Tibial nerve (tissue), 4 donors: Measurements from ENCODE around the gene TMEM9. TPM values are rescaled to one million over a fixed set of nuclear protein-coding genes. Genes with fewer than 3 reads are reported as not detected.

Source experiments
- DNase-seq, 2 donors: peaks; one replicate each; pipeline ENCODE4 v3.0.0-alpha.2; 2019; ENCODE audit warnings: low spot score in 2 of 2
- H3K27ac ChIP-seq, 4 donors: fragments of 200-600 bp; sonication (generic) in 3 of 4; one replicate each; pipeline ENCODE4 v1.5.1; 2017 to 2019; ENCODE audit warnings: mild to moderate bottlenecking in 1 of 4
- H3K27me3 ChIP-seq, 2 donors: fragments of 200-600 bp; sonication (generic) in 1 of 2; one replicate each; pipeline versions ENCODE4 v1.5.1 to v1.6.0; 2017 to 2019
- H3K36me3 ChIP-seq, 3 donors: fragments of 200-600 bp; sonication (generic); one replicate each; pipeline ENCODE4 v1.5.1; 2018 to 2019
- H3K4me1 ChIP-seq, 4 donors: fragments of 200-600 bp; sonication (generic) in 3 of 4; one replicate each; pipeline ENCODE4 v1.5.1; 2017 to 2019
- H3K4me3 ChIP-seq, 4 donors: fragments of 200-600 bp; sonication (generic) in 3 of 4; one replicate each; pipeline ENCODE4 v1.5.1; 2017 to 2019; ENCODE audit warnings: mild to moderate bottlenecking in 1 of 4, moderate library complexity in 1 of 4
- H3K9me3 ChIP-seq, 4 donors: fragments of 200-600 bp; sonication (generic) in 3 of 4; one replicate each; pipeline ENCODE4 v1.5.1; 2017 to 2019
- EP300 ChIP-seq, 2 donors: sonication (generic); formaldehyde crosslinking; IDR thresholded peaks; one replicate each; pipeline ENCODE4 v1.6.1; 2017; ENCODE audit warnings: antibody characterized with exemption in 2 of 2, mild to moderate bottlenecking in 1 of 2
- POLR2A ChIP-seq, 2 donors: fragments of 450-650 bp; IDR thresholded peaks; one replicate each; pipeline ENCODE4 v1.6.1; 2017; ENCODE audit warnings: antibody characterized with exemption in 2 of 2, mild to moderate bottlenecking in 2 of 2, moderate library complexity in 2 of 2
- WGBS, 2 donors: methylation state at CpG; one replicate each; pipeline ENCODE4 v1.1.5; 2018; 5-methylcytosine and 5-hydroxymethylcytosine counted together
- total RNA-seq, 4 donors: library from RNA; depleted of rRNA; stranded (reverse); fragments of >200 nt; gene quantifications; one replicate each; pipeline ENCODE4 v1.1.0, GENCODE V29; 2016
- TF ChIP-seq, protein P1 (sequence below), 5 experiments: fragments of 200-600 bp in 3 of 5; fragments of 450-650 bp in 2 of 5; sonication (generic) in 3 of 5; IDR thresholded peaks; one replicate each; pipeline ENCODE4 v1.5.1; 2016 to 2019; ENCODE audit warnings: antibody characterized with exemption in 5 of 5, mild to moderate bottlenecking in 3 of 5, moderate library complexity in 2 of 5

The TMEM9 gene
- total RNA-seq, 4 donors from 2014 or later, result 57.9 to 73.9 (median 66.3) TPM

DNA sequence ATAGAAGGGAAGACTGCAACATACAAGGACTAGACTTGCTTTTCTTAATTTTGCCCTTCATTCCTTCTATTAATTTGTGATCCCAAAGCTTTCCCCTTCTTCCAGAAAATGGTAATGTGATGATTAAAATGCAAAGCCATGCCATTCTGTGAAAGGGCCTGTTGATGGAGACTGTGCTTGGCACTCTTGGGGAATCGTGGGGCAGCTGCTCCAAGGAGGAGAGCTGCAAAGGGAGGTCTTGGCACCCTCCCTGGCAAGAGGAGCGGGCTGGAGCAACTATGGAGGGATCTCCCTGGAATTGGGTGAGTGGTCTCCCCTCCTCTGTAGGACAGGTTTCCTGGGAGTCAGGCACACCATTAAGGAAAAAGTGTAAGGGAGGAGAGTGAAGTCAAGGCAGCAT, 58.7 kb downstream of the TMEM9 start:
- no peak overlapping the region for H3K4me3 ChIP-seq
- no peak overlapping the region for H3K27ac ChIP-seq
- no peak for DNase-seq
- 69 to 80% methylated on average over 2 of the region's 2 CpGs for WGBS, 2 donors
- H3K36me3 ChIP-seq, result no peaks in the 10 kb centered on the region
- no peaks in the 10 kb centered on the region for H3K27me3 ChIP-seq
- H3K9me3 ChIP-seq, result no peaks in the 10 kb centered on the region
- no peak for TF ChIP-seq EP300 (IDR thresholded peaks at IDR 0.05)
- TF ChIP-seq, protein P1, sequence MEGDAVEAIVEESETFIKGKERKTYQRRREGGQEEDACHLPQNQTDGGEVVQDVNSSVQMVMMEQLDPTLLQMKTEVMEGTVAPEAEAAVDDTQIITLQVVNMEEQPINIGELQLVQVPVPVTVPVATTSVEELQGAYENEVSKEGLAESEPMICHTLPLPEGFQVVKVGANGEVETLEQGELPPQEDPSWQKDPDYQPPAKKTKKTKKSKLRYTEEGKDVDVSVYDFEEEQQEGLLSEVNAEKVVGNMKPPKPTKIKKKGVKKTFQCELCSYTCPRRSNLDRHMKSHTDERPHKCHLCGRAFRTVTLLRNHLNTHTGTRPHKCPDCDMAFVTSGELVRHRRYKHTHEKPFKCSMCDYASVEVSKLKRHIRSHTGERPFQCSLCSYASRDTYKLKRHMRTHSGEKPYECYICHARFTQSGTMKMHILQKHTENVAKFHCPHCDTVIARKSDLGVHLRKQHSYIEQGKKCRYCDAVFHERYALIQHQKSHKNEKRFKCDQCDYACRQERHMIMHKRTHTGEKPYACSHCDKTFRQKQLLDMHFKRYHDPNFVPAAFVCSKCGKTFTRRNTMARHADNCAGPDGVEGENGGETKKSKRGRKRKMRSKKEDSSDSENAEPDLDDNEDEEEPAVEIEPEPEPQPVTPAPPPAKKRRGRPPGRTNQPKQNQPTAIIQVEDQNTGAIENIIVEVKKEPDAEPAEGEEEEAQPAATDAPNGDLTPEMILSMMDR (IDR thresholded peaks at IDR 0.05), result no peak
- no peak for TF ChIP-seq POLR2A (IDR thresholded peaks at IDR 0.05)
- H3K4me1 ChIP-seq, result no peaks in the 10 kb centered on the region

DNA sequence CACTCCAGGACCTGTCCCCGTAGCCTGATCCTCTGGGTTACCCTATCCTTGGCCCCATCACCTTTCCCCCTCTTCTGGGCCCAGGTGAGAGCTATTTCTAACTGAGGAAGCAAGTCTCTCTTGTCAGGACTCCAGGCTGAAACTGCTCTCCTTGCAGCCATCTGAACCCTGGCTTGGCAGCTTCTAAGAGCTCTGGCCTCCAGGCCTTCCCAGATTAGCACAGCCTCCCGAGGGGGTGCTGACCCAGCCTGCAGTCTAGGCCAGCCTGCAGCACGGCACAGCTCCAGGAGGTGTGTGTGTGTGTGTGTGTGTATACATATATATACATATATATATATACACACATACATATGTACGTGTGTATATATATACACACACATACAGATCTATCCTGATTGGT, 59.4 kb downstream of the TMEM9 start:
- H3K4me1 ChIP-seq, result no peaks in the 10 kb centered on the region
- 56 to 58% methylated on average over 4 of the region's 4 CpGs for WGBS, 2 donors
- H3K27ac ChIP-seq, result no peak overlapping the region
- no peak for TF ChIP-seq EP300 (IDR thresholded peaks at IDR 0.05)
- no peak for TF ChIP-seq POLR2A (IDR thresholded peaks at IDR 0.05)
- TF ChIP-seq, protein P1 (IDR thresholded peaks at IDR 0.05), result no peak
- no peaks in the 10 kb centered on the region for H3K27me3 ChIP-seq
- no peak overlapping the region for H3K4me3 ChIP-seq
- no peak for DNase-seq
- no peaks in the 10 kb centered on the region for H3K9me3 ChIP-seq
- H3K36me3 ChIP-seq, result no peaks in the 10 kb centered on the region

DNA sequence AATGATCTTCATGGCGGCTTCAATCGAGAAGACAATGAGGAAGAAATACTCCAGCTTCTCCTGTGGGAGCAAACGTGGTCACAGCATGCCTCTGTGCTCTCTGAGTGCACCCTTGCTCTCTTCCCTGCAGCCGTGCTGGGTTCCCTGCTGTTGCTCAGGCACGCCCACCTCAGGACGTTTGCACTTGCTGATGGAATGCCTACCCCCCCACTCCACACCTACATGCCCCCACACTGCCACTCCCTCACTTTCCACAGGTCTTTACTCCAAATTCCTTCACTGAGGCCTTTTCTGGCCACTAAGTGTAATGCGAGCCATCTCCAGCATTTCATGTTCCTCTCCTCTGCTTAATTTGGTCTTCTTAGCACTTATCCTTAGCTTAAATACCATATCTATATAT, 60.3 kb downstream of the TMEM9 start:
- no peaks in the 10 kb centered on the region for H3K36me3 ChIP-seq
- H3K4me3 ChIP-seq, result no peak overlapping the region
- H3K9me3 ChIP-seq, result no peaks in the 10 kb centered on the region
- no peaks in the 10 kb centered on the region for H3K4me1 ChIP-seq
- 74 to 82% methylated on average over 7 of the region's 7 CpGs for WGBS, 2 donors
- no peak overlapping the region for H3K27ac ChIP-seq
- TF ChIP-seq, protein P1 (IDR thresholded peaks at IDR 0.05), result no peak
- TF ChIP-seq POLR2A (IDR thresholded peaks at IDR 0.05) (no peak), EP300 (IDR thresholded peaks at IDR 0.05) (no peak)
- peaks cover 0 to 7% of the 10 kb centered on the region in 2 donors for H3K27me3 ChIP-seq
- DNase-seq, result no peak

DNA sequence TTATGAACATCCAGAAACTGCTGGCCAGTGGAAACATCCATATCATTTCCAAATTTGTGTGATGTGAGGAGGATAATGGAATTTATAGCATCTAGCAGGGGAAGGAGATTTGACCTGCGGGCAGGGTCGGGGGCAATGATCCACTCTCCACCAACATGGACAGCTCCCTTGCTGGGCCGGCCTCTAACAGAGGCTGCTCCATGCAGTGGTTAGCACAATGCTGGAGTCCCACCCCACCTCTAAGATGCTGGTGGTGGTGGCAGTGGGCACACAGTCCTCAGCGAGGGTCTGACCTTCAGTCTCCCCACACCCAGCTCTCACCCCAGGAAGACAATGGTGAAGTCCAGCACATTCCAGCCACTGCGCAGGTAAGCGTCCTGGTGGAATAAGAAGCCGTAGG, 60.7 kb downstream of the TMEM9 start:
- Histone ChIP-seq H3K27ac (no peak overlapping the region), H3K4me3 (no peak overlapping the region), H3K4me1 (no peaks in the 10 kb centered on the region), H3K36me3 (no peaks in the 10 kb centered on the region), H3K27me3 (peaks cover 0 to 8% of the 10 kb centered on the region in 2 donors), H3K9me3 (no peaks in the 10 kb centered on the region)
- 86 to 91% methylated on average over 7 of the region's 7 CpGs for WGBS, 2 donors
- DNase-seq, result no peak
- TF ChIP-seq, protein P1 (IDR thresholded peaks at IDR 0.05), result no peak
- TF ChIP-seq POLR2A (IDR thresholded peaks at IDR 0.05) (no peak), EP300 (IDR thresholded peaks at IDR 0.05) (no peak)

DNA sequence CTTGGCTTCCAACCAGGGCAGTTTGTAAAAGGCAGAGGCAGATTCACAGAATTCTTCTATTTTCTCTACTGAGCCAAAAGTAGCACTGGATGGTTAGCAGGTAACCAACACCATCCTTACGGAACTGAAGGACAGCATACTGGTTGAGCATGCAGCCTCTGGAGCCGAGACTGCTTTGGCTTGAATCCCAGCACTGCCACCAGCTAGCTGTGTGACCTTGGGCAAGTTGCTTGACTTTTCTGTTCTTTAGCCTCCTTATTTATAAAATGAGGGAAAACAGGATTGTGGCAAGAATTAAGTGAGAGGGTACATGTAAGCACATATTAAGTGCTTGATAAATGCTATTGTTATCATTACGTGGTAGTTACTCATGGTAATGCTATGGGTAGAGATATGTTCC, 61.5 kb downstream of the TMEM9 start:
- 83 to 95% methylated on average over 3 of the region's 3 CpGs for WGBS, 2 donors
- TF ChIP-seq, protein P1 (IDR thresholded peaks at IDR 0.05), result no peak
- no peak for TF ChIP-seq POLR2A (IDR thresholded peaks at IDR 0.05)
- no peak for TF ChIP-seq EP300 (IDR thresholded peaks at IDR 0.05)
- Histone ChIP-seq H3K27ac (no peak overlapping the region), H3K4me3 (no peak overlapping the region), H3K9me3 (no peaks in the 10 kb centered on the region), H3K4me1 (no peaks in the 10 kb centered on the region), H3K36me3 (no peaks in the 10 kb centered on the region), H3K27me3 (peaks cover 0 to 8% of the 10 kb centered on the region in 2 donors)
- no peak for DNase-seq
